H1 (cell line): ENCODE data around the gene RYR3.

Source experiments
- EP300 ChIP-seq, 2 experiments: IDR thresholded peaks; 1 replicate in 1 of 2; 2 replicates in 1 of 2; pipeline ENCODE4 v1.6.1; 2011 to 2012; ENCODE audit warnings: low read depth in 2 of 2, low read length in 2 of 2, mild to moderate bottlenecking in 2 of 2, borderline replicate concordance in 1 of 2, inconsistent platforms in 1 of 2, moderate library complexity in 1 of 2
- EZH2 ChIP-seq: fragments of 200-600 bp; sonication (generic); IDR thresholded peaks from 2 replicates; pipeline ENCODE4 v1.7.1; 2012; ENCODE audit warnings: low read depth, mild to moderate bottlenecking, moderate library complexity, low read length, inconsistent platforms; ENCODE audit not compliant: severe bottlenecking
- RNF2 ChIP-seq: fragments of 200-900, 300-1000 bp; sonication (generic); IDR thresholded peaks from 2 replicates; pipeline ENCODE4 v1.7.1; 2016; ENCODE audit warnings: borderline replicate concordance, low read depth, mild to moderate bottlenecking, antibody characterized with exemption, low read length; ENCODE audit not compliant: poor library complexity, severe bottlenecking; ENCODE audit errors: missing control alignments
- SAP30 ChIP-seq: fragments of 300-600 bp; sonication (generic); IDR thresholded peaks from 2 replicates; pipeline ENCODE4 v1.7.1; 2012; ENCODE audit warnings: low read length, moderate library complexity, mild to moderate bottlenecking, inconsistent platforms; ENCODE audit not compliant: insufficient read depth, insufficient replicate concordance

- TF ChIP-seq EP300 (IDR thresholded peaks at IDR 0.05; ENCODE audit: borderline replicate concordance in 1 of 2, low read depth in 2 of 2, low read length in 2 of 2) (no peak), EZH2 (no peak), RNF2 (no peak), SAP30 (no peak)
These were observed 82.8 kb downstream of the RYR3 start for GRCh38 chr15:33393546-33393945.
